SU-DHL-6 (cell line): ENCODE results near the gene ARHGEF28.

Experiments used
- H2AFZ ChIP-seq: fragments of 200-600 bp; sonication (generic); 2 replicates; pipeline ENCODE4 v1.6.1; 2014; ENCODE audit warnings: low read depth, mild to moderate bottlenecking, moderate library complexity, mixed read lengths, antibody characterized with exemption, low read length; ENCODE audit not compliant: severe bottlenecking
- H3F3A ChIP-seq: fragments of 200-600 bp; shearing (Covaris generic); 2 replicates; pipeline ENCODE4 v1.6.0; 2016; ENCODE audit warnings: antibody characterized with exemption, mild to moderate bottlenecking; ENCODE audit not compliant: insufficient read depth
- H3K27ac ChIP-seq: fragments of 200-600 bp; sonication (generic); 2 replicates; pipeline ENCODE4 v1.5.1; 2016; ENCODE audit warnings: low read depth, mild to moderate bottlenecking, low read length, moderate library complexity, mixed read lengths
- H3K27me3 ChIP-seq: fragments of 200-600 bp; sonication (generic), shearing (Covaris generic); 2 replicates; pipeline ENCODE4 v1.6.0; 2014; ENCODE audit warnings: mild to moderate bottlenecking, low read length
- H3K36me3 ChIP-seq: fragments of 200-600 bp; sonication (generic); 2 replicates; pipeline ENCODE4 v1.6.1; 2014; ENCODE audit warnings: mild to moderate bottlenecking, low read length, mixed read lengths
- H3K4me2 ChIP-seq: fragments of 300-600, 200-600 bp; shearing (Covaris generic), sonication (generic); 2 replicates; pipeline ENCODE4 v1.6.0; 2014; ENCODE audit warnings: low read length, low read depth, mild to moderate bottlenecking; ENCODE audit not compliant: poor library complexity, severe bottlenecking
- H3K4me3 ChIP-seq: fragments of 200-600 bp; sonication (generic); 2 replicates; pipeline ENCODE4 v1.5.1; 2014; ENCODE audit warnings: antibody characterized with exemption, low read length, mild to moderate bottlenecking, mixed read lengths; ENCODE audit not compliant: insufficient read depth, poor library complexity, severe bottlenecking
- H3K79me2 ChIP-seq: fragments of 200-600 bp; sonication (generic); 2 replicates; pipeline ENCODE4 v1.6.1; 2014; ENCODE audit warnings: mild to moderate bottlenecking, low read length, moderate library complexity; ENCODE audit not compliant: insufficient read depth
- H3K9ac ChIP-seq: fragments of 200-600 bp; sonication (generic); 2 replicates; pipeline ENCODE4 v1.7.0; 2014; ENCODE audit warnings: mild to moderate bottlenecking, low read length
- H3K9me2 ChIP-seq: fragments of 200-600 bp; sonication (generic); replicated peaks from 2 replicates; pipeline ENCODE4 v1.6.1; 2014; ENCODE audit warnings: low read length; ENCODE audit not compliant: insufficient read depth
- H3K9me3 ChIP-seq: fragments of 200-600 bp; sonication (generic); 2 replicates; pipeline ENCODE4 v1.6.1; 2014; ENCODE audit warnings: low read length, mixed read lengths; ENCODE audit not compliant: insufficient read depth
- H4K20me1 ChIP-seq: fragments of 200-600 bp; sonication (generic); 2 replicates; pipeline ENCODE4 v1.6.1; 2014; ENCODE audit warnings: low read depth, mild to moderate bottlenecking, antibody characterized with exemption, low read length, moderate library complexity, mixed read lengths
- EZH2phosphoT487 ChIP-seq: fragments of 200-600 bp; sonication (generic), shearing (Covaris generic); conservative IDR thresholded peaks from 2 replicates; pipeline ENCODE4 v1.6.1; 2018; ENCODE audit warnings: mild to moderate bottlenecking, antibody characterized with exemption, low read length, moderate library complexity, mixed read lengths
- TF ChIP-seq, protein P1 (sequence below): fragments of 200-600 bp; sonication (generic); IDR thresholded peaks from one replicate; pipeline ENCODE4 v1.5.1; 2017; ENCODE audit warnings: antibody characterized with exemption, mild to moderate bottlenecking, low read length, moderate library complexity; ENCODE audit not compliant: insufficient read depth, poor library complexity, severe bottlenecking

Gene ARHGEF28

DNA sequence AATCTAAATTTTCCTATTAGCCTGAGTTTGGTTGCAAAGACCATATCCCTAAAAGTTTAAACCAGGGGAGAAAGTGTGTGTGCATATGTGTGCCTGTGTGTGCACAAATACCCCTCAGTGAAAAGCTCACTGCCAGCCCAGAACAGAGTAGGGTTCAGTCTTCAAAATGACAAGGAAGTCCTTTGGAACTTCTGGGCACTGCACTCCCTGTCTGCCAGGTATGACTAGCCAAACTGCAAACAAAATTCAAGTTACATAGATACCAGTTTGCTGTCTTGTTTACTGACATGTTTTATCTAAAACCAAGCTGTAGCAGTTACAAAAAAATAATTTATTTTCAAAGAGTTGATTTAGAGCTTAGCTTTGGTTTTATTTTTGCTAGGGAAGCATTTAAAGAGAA, 100.1 kb downstream of the ARHGEF28 start:
- no peaks in the 10 kb centered on the region for H3K36me3 ChIP-seq
- no peaks in the 10 kb centered on the region for H3K79me2 ChIP-seq
- H2AFZ ChIP-seq = no peak overlapping the region
- no peak overlapping the region for H3K9ac ChIP-seq
- H3K4me2 ChIP-seq = no peak overlapping the region
- H3F3A ChIP-seq = no peaks in the 10 kb centered on the region
- no peaks in the 10 kb centered on the region for H3K9me2 ChIP-seq
- H3K27ac ChIP-seq = no peak overlapping the region
- no peaks in the 10 kb centered on the region for H4K20me1 ChIP-seq
- no peak overlapping the region for H3K4me3 ChIP-seq
- TF ChIP-seq EZH2phosphoT487 = no peak
- TF ChIP-seq, protein P1, sequence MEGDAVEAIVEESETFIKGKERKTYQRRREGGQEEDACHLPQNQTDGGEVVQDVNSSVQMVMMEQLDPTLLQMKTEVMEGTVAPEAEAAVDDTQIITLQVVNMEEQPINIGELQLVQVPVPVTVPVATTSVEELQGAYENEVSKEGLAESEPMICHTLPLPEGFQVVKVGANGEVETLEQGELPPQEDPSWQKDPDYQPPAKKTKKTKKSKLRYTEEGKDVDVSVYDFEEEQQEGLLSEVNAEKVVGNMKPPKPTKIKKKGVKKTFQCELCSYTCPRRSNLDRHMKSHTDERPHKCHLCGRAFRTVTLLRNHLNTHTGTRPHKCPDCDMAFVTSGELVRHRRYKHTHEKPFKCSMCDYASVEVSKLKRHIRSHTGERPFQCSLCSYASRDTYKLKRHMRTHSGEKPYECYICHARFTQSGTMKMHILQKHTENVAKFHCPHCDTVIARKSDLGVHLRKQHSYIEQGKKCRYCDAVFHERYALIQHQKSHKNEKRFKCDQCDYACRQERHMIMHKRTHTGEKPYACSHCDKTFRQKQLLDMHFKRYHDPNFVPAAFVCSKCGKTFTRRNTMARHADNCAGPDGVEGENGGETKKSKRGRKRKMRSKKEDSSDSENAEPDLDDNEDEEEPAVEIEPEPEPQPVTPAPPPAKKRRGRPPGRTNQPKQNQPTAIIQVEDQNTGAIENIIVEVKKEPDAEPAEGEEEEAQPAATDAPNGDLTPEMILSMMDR = no peak
- no peaks in the 10 kb centered on the region; the same call in 1 of the 2 replicates for H3K9me3 ChIP-seq
- H3K27me3 ChIP-seq = no peaks in the 10 kb centered on the region

- Histone ChIP-seq H4K20me1 (no peaks in the 10 kb centered on the region), H3K4me3 (no peak overlapping the region), H3K9me3 (no peaks in the 10 kb centered on the region; the same call in 1 of the 2 replicates), H3K27me3 (no peaks in the 10 kb centered on the region), H3K79me2 (no peaks in the 10 kb centered on the region), H3K9ac (no peak overlapping the region), H3K27ac (no peak overlapping the region), H3K36me3 (no peaks in the 10 kb centered on the region), H3K4me2 (no peak overlapping the region), H2AFZ (no peak overlapping the region), H3F3A (no peaks in the 10 kb centered on the region), H3K9me2 (no peaks in the 10 kb centered on the region)
- TF ChIP-seq, protein P1 = no peak
- TF ChIP-seq EZH2phosphoT487 = no peak
Measured at GRCh38 chr5:73726606-73727231, 100.7 kb downstream of the ARHGEF28 start.

- no peaks in the 10 kb centered on the region for H3K27me3 ChIP-seq
Measured at GRCh38 chr5:73727470-73727869, 101.5 kb downstream of the ARHGEF28 start.

More at GRCh38 chr5:73727470-73727869, 101.5 kb downstream of the ARHGEF28 start:
- no peak overlapping the region for H2AFZ ChIP-seq
- TF ChIP-seq EZH2phosphoT487 = no peak
- TF ChIP-seq, protein P1 = no peak
- no peak overlapping the region for H3K4me3 ChIP-seq
- H3K9me3 ChIP-seq = no peaks in the 10 kb centered on the region; the same call in 1 of the 2 replicates
- no peak overlapping the region for H3K4me2 ChIP-seq
- H3K79me2 ChIP-seq = no peaks in the 10 kb centered on the region
- no peaks in the 10 kb centered on the region for H4K20me1 ChIP-seq
- no peak overlapping the region for H3K27ac ChIP-seq
- no peaks in the 10 kb centered on the region for H3K9me2 ChIP-seq
- H3K9ac ChIP-seq = no peak overlapping the region
- no peaks in the 10 kb centered on the region for H3K36me3 ChIP-seq
- no peaks in the 10 kb centered on the region for H3F3A ChIP-seq
